ENCODE measurements around the gene NBEA.

The NBEA gene

GRCh38 chr13:35473206-35473775 lies 531.2 kb downstream of the NBEA start:
- no peak for DNase-seq (ENCODE audit: low read depth, low spot score)

GRCh38 chr13:35473802-35474201 lies 531.7 kb downstream of the NBEA start:
- DNase-seq (ENCODE audit: low read depth, low spot score) = no peak

GRCh38 chr13:35474496-35475211 lies 532.6 kb downstream of the NBEA start:
- DNase-seq (ENCODE audit: low read depth, low spot score) = no peak

- no peak for DNase-seq (ENCODE audit: low read depth, low spot score)
Measured at GRCh38 chr13:35475212-35475959, 533.3 kb downstream of the NBEA start.

GRCh38 chr13:35475960-35476943 lies 534.2 kb downstream of the NBEA start, which contains the start of gene MAB21L1:
Gene MAB21L1, minus strand, starts transcription at chr13:35476689. Its CDS starts 551 bp downstream, at chr13:35476138.
- DNase-seq (ENCODE audit: low read depth, low spot score) = no peak

GRCh38 chr13:35477386-35477946 lies 535.4 kb downstream of the NBEA start:
- DNase-seq (ENCODE audit: low read depth, low spot score) = no peak

- DNase-seq (ENCODE audit: low read depth, low spot score) = no peak
Measured at GRCh38 chr13:35478271-35479037, 536.4 kb downstream of the NBEA start.

- DNase-seq (ENCODE audit: low read depth, low spot score) = no peak
Measured at GRCh38 chr13:35479038-35479492, 537.0 kb downstream of the NBEA start.

GRCh38 chr13:35479706-35480105 lies 537.6 kb downstream of the NBEA start:
- no peak for DNase-seq (ENCODE audit: low read depth, low spot score)

GRCh38 chr13:35480346-35480745 lies 538.3 kb downstream of the NBEA start:
- no peak for DNase-seq (ENCODE audit: low read depth, low spot score)

GRCh38 chr13:35481777-35482176 lies 539.7 kb downstream of the NBEA start:
- DNase-seq (ENCODE audit: low read depth, low spot score) = no peak

GRCh38 chr13:35482527-35482926 lies 540.5 kb downstream of the NBEA start:
- no peak for DNase-seq (ENCODE audit: low read depth, low spot score)

- no peak for DNase-seq (ENCODE audit: low read depth, low spot score)
Measured at GRCh38 chr13:35483761-35484160, 541.7 kb downstream of the NBEA start.

GRCh38 chr13:35484384-35484783 lies 542.3 kb downstream of the NBEA start:
- no peak for DNase-seq (ENCODE audit: low read depth, low spot score)

- DNase-seq (ENCODE audit: low read depth, low spot score) = no peak
Measured at GRCh38 chr13:35485424-35485823, 543.4 kb downstream of the NBEA start.

GRCh38 chr13:35489050-35489449 lies 547.0 kb downstream of the NBEA start:
- DNase-seq (ENCODE audit: low read depth, low spot score) = no peak

GRCh38 chr13:35496006-35496405 lies 553.9 kb downstream of the NBEA start:
- DNase-seq (ENCODE audit: low read depth, low spot score) = no peak

- DNase-seq (ENCODE audit: low read depth, low spot score) = no peak
Measured at GRCh38 chr13:35496761-35497386, 554.8 kb downstream of the NBEA start.

GRCh38 chr13:35498231-35498630 lies 556.2 kb downstream of the NBEA start:
- no peak for DNase-seq (ENCODE audit: low read depth, low spot score)

- DNase-seq (ENCODE audit: low read depth, low spot score) = no peak
Measured at GRCh38 chr13:35499196-35499662, 557.2 kb downstream of the NBEA start.
